H9 (cell line): Measurements from ENCODE around the gene RNF41. TPM values are rescaled to one million over a fixed set of nuclear protein-coding genes. Genes with fewer than 3 reads are reported as not detected.

Experiments used
- DNase-seq: peaks from one replicate; pipeline ENCODE4 v3.0.0-alpha.2; 2017
- H2AFZ ChIP-seq: one replicate; pipeline ENCODE4 v1.6.1; 2013; ENCODE audit warnings: mild to moderate bottlenecking, low read length, control low read depth, moderate library complexity
- H2AK5ac ChIP-seq: 2 replicates; pipeline ENCODE4 v1.6.1; 2013; ENCODE audit warnings: low read length, control low read depth, mixed read lengths; ENCODE audit not compliant: insufficient read length
- H2BK120ac ChIP-seq: one replicate; pipeline ENCODE4 v1.6.1; 2013; ENCODE audit warnings: low read depth, mild to moderate bottlenecking, low read length, control low read depth, inconsistent platforms; ENCODE audit not compliant: poor library complexity, severe bottlenecking
- H2BK12ac ChIP-seq: 2 replicates; pipeline ENCODE4 v1.6.1; 2013; ENCODE audit warnings: low read length, control low read depth, mixed read lengths, low read depth; ENCODE audit not compliant: insufficient read length
- H2BK15ac ChIP-seq: 2 replicates; pipeline ENCODE4 v1.6.1; 2013; ENCODE audit warnings: low read depth, low read length, control low read depth
- H2BK20ac ChIP-seq: one replicate; pipeline ENCODE4 v1.6.1; 2013; ENCODE audit warnings: low read depth, mild to moderate bottlenecking, low read length, control low read depth, inconsistent platforms; ENCODE audit not compliant: poor library complexity, severe bottlenecking
- H2BK5ac ChIP-seq: 2 replicates; pipeline ENCODE4 v1.6.1; 2013; ENCODE audit warnings: low read length, control low read depth, mixed read lengths; ENCODE audit not compliant: insufficient read length
- H3K14ac ChIP-seq: 2 replicates; pipeline ENCODE4 v1.6.1; 2013; ENCODE audit warnings: low read length, control low read depth; ENCODE audit not compliant: insufficient read depth
- H3K18ac ChIP-seq: 2 replicates; pipeline ENCODE4 v1.6.1; 2013; ENCODE audit warnings: low read depth, mild to moderate bottlenecking, mixed read lengths, low read length, control low read depth; ENCODE audit not compliant: insufficient read length
- H3K23ac ChIP-seq: 2 replicates; pipeline ENCODE4 v1.6.1; 2013; ENCODE audit warnings: low read length, control low read depth, mixed read lengths, low read depth; ENCODE audit not compliant: insufficient read length
- H3K23me2 ChIP-seq: 2 replicates; pipeline ENCODE4 v1.6.1; 2013; ENCODE audit warnings: low read depth, mild to moderate bottlenecking, mixed read lengths, low read length, control low read depth; ENCODE audit not compliant: insufficient read length, poor library complexity, severe bottlenecking
- H3K27ac ChIP-seq: 2 replicates; pipeline ENCODE4 v1.5.1; 2013; ENCODE audit warnings: low read length, control low read depth, mixed read lengths, low read depth; ENCODE audit not compliant: insufficient read length
- H3K27me3 ChIP-seq: 2 replicates; pipeline ENCODE4 v1.6.1; 2013; ENCODE audit warnings: low read length, control low read depth, inconsistent platforms; ENCODE audit not compliant: insufficient read depth
- H3K4ac ChIP-seq: 2 replicates; pipeline ENCODE4 v1.6.1; 2013; ENCODE audit warnings: low read depth, mild to moderate bottlenecking, control low read depth, inconsistent platforms, low read length, moderate library complexity
- H3K4me1 ChIP-seq: 2 replicates; pipeline ENCODE4 v1.6.1; 2013; ENCODE audit warnings: low read length, control low read depth, inconsistent platforms; ENCODE audit not compliant: insufficient read depth
- H3K4me2 ChIP-seq: 2 replicates; pipeline ENCODE4 v1.6.1; 2013; ENCODE audit warnings: low read length, control low read depth, mixed read lengths; ENCODE audit not compliant: insufficient read length, insufficient read depth
- H3K56ac ChIP-seq: 2 replicates; pipeline ENCODE4 v1.6.1; 2013; ENCODE audit warnings: low read depth, mild to moderate bottlenecking, mixed read lengths, low read length, control low read depth; ENCODE audit not compliant: insufficient read length
- H3K79me1 ChIP-seq: 2 replicates; pipeline ENCODE4 v1.6.1; 2013; ENCODE audit warnings: low read depth, mild to moderate bottlenecking, moderate library complexity, low read length, control low read depth, inconsistent platforms; ENCODE audit not compliant: insufficient read depth, poor library complexity, severe bottlenecking
- H3K79me2 ChIP-seq: 2 replicates; pipeline ENCODE4 v1.6.1; 2013; ENCODE audit warnings: low read length, control low read depth, inconsistent platforms; ENCODE audit not compliant: insufficient read depth
- H3K9ac ChIP-seq: 2 replicates; pipeline ENCODE4 v1.6.1; 2013; ENCODE audit warnings: low read length, control low read depth, mixed read lengths; ENCODE audit not compliant: insufficient read length; ENCODE audit errors: extremely low read depth
- H3K9me3 ChIP-seq: one replicate; pipeline ENCODE4 v1.6.1; 2013; ENCODE audit warnings: low read depth, low read length, inconsistent platforms; ENCODE audit not compliant: control insufficient read depth
- H3T11ph ChIP-seq: one replicate; pipeline ENCODE4 v1.6.1; 2013; ENCODE audit warnings: mild to moderate bottlenecking, low read length, control low read depth, inconsistent platforms
- H4K20me1 ChIP-seq: one replicate; pipeline ENCODE4 v1.6.1; 2013; ENCODE audit not compliant: control insufficient read depth, insufficient read length, insufficient read depth
- H4K5ac ChIP-seq: 2 replicates; pipeline ENCODE4 v1.6.1; 2013; ENCODE audit warnings: low read depth, mild to moderate bottlenecking, mixed read lengths, low read length, control low read depth; ENCODE audit not compliant: insufficient read length
- H4K8ac ChIP-seq: replicated peaks from 2 replicates; pipeline ENCODE4 v1.6.1; 2013; ENCODE audit warnings: low read length, control low read depth, mixed read lengths, low read depth; ENCODE audit not compliant: insufficient read length
- H4K91ac ChIP-seq: 2 replicates; pipeline ENCODE4 v1.6.1; 2013; ENCODE audit warnings: low read depth, mild to moderate bottlenecking, moderate library complexity, mixed read lengths, low read length, control low read depth; ENCODE audit not compliant: insufficient read length
- H3K27ac Mint-ChIP-seq, 3 experiments: 2 replicates in 2 of 3; 3 replicates in 1 of 3; pipeline ENCODE4 v1.8.0; 2020 to 2021; ENCODE audit warnings: mixed read lengths in 3 of 3, mild to moderate bottlenecking in 1 of 3, moderate library complexity in 1 of 3
- H3K27me3 Mint-ChIP-seq: 2 replicates; pipeline ENCODE4 v1.8.0; 2021; ENCODE audit warnings: low read depth, mild to moderate bottlenecking, moderate library complexity, mixed read lengths
- H3K36me3 Mint-ChIP-seq, 3 experiments: 2 replicates in 2 of 3; 3 replicates in 1 of 3; pipeline ENCODE4 v1.8.0; 2020 to 2021; ENCODE audit warnings: low read depth in 3 of 3, mixed read lengths in 3 of 3; ENCODE audit not compliant: insufficient read depth in 1 of 3
- H3K4me1 Mint-ChIP-seq, 2 experiments: 2 replicates each; pipeline ENCODE4 v1.8.0; 2020; ENCODE audit warnings: mixed read lengths in 2 of 2
- H3K4me3 Mint-ChIP-seq, 2 experiments: 2 replicates in 1 of 2; 3 replicates in 1 of 2; pipeline ENCODE4 v1.8.0; 2020 to 2021; ENCODE audit warnings: mild to moderate bottlenecking in 2 of 2, mixed read lengths in 2 of 2, moderate library complexity in 1 of 2
- H3K9me3 Mint-ChIP-seq, 2 experiments: 2 replicates in 1 of 2; 3 replicates in 1 of 2; pipeline ENCODE4 v1.8.0; 2020; ENCODE audit warnings: mild to moderate bottlenecking in 2 of 2, mixed read lengths in 2 of 2, moderate library complexity in 1 of 2
- CTCF ChIP-seq: fragments of 200-600 bp; sonication (generic); conservative IDR thresholded peaks from 3 replicates; pipeline ENCODE4 v1.8.0; 2021; ENCODE audit warnings: antibody characterized with exemption, mild to moderate bottlenecking
- WGBS: extraction: QIAGEN DNeasy Blood & Tissue Kit; methylation state at CpG from one replicate; pipeline ENCODE4 v1.1.7; 2013; ENCODE audit warnings: missing lambda C conversion rate, low lambda C conversion rate, mixed read lengths; ENCODE audit not compliant: insufficient read length; ENCODE audit errors: extremely low coverage; 5-methylcytosine and 5-hydroxymethylcytosine counted together
- total RNA-seq: library from RNA; stranded (reverse); gene quantifications from 2 replicates; pipeline ENCODE4 v1.2.1, GENCODE V29; 2021

RNF41 gene
- total RNA-seq, 1 experiment from 2014 or later: 60.8 TPM

- no peak overlapping the region for H2AFZ ChIP-seq
- peak overlapping the region; percentile 75 for H2BK5ac ChIP-seq
Measured at GRCh38 chr12:56157201-56158028, 64.3 kb downstream of the RNF41 start.

More at GRCh38 chr12:56157201-56158028, 64.3 kb downstream of the RNF41 start:
- Mint-ChIP-seq H3K9me3 (peaks cover 0 to 4% of the 10 kb centered on the region in 2 experiments; a peak in 3 of 5 replicates), H3K36me3 (peaks cover 51 to 61% (median 55%) of the 10 kb centered on the region in 3 experiments), H3K27ac (peak overlapping the region; percentile 96 to 99 (median 98)), H3K27me3 (peaks cover 6% of the 10 kb centered on the region; the same call in 1 of the 2 replicates), H3K4me1 (peaks cover 52 to 66% of the 10 kb centered on the region in 2 experiments), H3K4me3 (peak overlapping the region; percentile 93 to 96)
- H3K14ac ChIP-seq: peak overlapping the region; percentile 88
- H2BK15ac ChIP-seq: no peak overlapping the region
- no peaks in the 10 kb centered on the region for H4K20me1 ChIP-seq
- no peak overlapping the region for H3T11ph ChIP-seq
- H3K4ac ChIP-seq: peak overlapping the region; percentile 2; the same call in 1 of the 2 replicates
- no peak overlapping the region for H4K91ac ChIP-seq
- H3K18ac ChIP-seq: peak overlapping the region; percentile 92
- no peaks in the 10 kb centered on the region for H3K27me3 ChIP-seq
- H2BK12ac ChIP-seq: no peak overlapping the region
- no peak overlapping the region for H3K23ac ChIP-seq
- no peaks in the 10 kb centered on the region for H3K9me3 ChIP-seq
- peaks cover 20% of the 10 kb centered on the region for H3K23me2 ChIP-seq
- H3K9ac ChIP-seq: peak overlapping the region; percentile 45
- DNase-seq: peak; percentile 89
- H2BK120ac ChIP-seq: peak overlapping the region; percentile 64
- H3K27ac ChIP-seq: peak overlapping the region; percentile 80
- H3K4me2 ChIP-seq: peak overlapping the region; percentile 80
- H2AK5ac ChIP-seq: no peak overlapping the region
- WGBS: no CpG with 5 or more reads among the region's 45 CpGs
- peaks cover 2% of the 10 kb centered on the region for H3K79me1 ChIP-seq
- no peak overlapping the region for H4K8ac ChIP-seq
- H3K56ac ChIP-seq: no peak overlapping the region
- TF ChIP-seq CTCF: peak; percentile 71
- peak overlapping the region; percentile 68 for H4K5ac ChIP-seq
- no peak overlapping the region for H2BK20ac ChIP-seq
- peaks cover 3% of the 10 kb centered on the region; the same call in 1 of the 2 replicates for H3K79me2 ChIP-seq
- H3K4me1 ChIP-seq: peaks cover 7% of the 10 kb centered on the region; the same call in 1 of the 2 replicates
